NCI-H510A treated with DMSO at 0.1 percent for 48 hours (cell line): ENCODE measurements around the gene RPAP3.

Experiments used
- DNase-seq: peaks from one replicate; lab custom pipeline; 2025; lab: John Stamatoyannopoulos, UW

Gene RPAP3

GRCh38 chr12:47742253-47742825 lies 36.5 kb upstream of the RPAP3 start:
- no peak for DNase-seq

GRCh38 chr12:47741340-47741703 lies 35.5 kb upstream of the RPAP3 start:
- DNase-seq, result peak; percentile 90

- peak; percentile 34 for DNase-seq
Observed at GRCh38 chr12:47740606-47741339, 34.9 kb upstream of the RPAP3 start.

GRCh38 chr12:47739979-47740378 lies 34.1 kb upstream of the RPAP3 start:
- peak; percentile 32 for DNase-seq

GRCh38 chr12:47739297-47739696 lies 33.5 kb upstream of the RPAP3 start:
- no peak for DNase-seq

- no peak for DNase-seq
Observed at GRCh38 chr12:47737936-47738594, 32.2 kb upstream of the RPAP3 start.

GRCh38 chr12:47736877-47737676 lies 31.2 kb upstream of the RPAP3 start:
- DNase-seq, result no peak

- DNase-seq, result no peak
Observed at GRCh38 chr12:47736216-47736615, 30.4 kb upstream of the RPAP3 start.

GRCh38 chr12:47735649-47736048 lies 29.8 kb upstream of the RPAP3 start:
- DNase-seq, result no peak

- no peak for DNase-seq
Observed at GRCh38 chr12:47734725-47735480, 29.1 kb upstream of the RPAP3 start.

- DNase-seq, result no peak
Observed at GRCh38 chr12:47733142-47733541, 27.3 kb upstream of the RPAP3 start.

GRCh38 chr12:47732504-47732903 lies 26.7 kb upstream of the RPAP3 start:
- no peak for DNase-seq

- no peak for DNase-seq
Observed at GRCh38 chr12:47731723-47732122, 25.9 kb upstream of the RPAP3 start.

- peak; percentile 24 for DNase-seq
Observed at GRCh38 chr12:47730341-47730744, 24.5 kb upstream of the RPAP3 start.

- DNase-seq, result no peak
Observed at GRCh38 chr12:47729233-47729632, 23.4 kb upstream of the RPAP3 start.

GRCh38 chr12:47725893-47726292 lies 20.1 kb upstream of the RPAP3 start:
- no peak for DNase-seq

- no peak for DNase-seq
Observed at GRCh38 chr12:47725091-47725772, 19.4 kb upstream of the RPAP3 start, which contains the start of gene ENDOU. Gene ENDOU (minus strand): TSS chr12:47725490. CDS start chr12:47725413, 77 bp downstream.

GRCh38 chr12:47722941-47723631 lies 17.3 kb upstream of the RPAP3 start:
- DNase-seq, result no peak

GRCh38 chr12:47722136-47722834 lies 16.5 kb upstream of the RPAP3 start:
- no peak for DNase-seq

- DNase-seq, result no peak
Observed at GRCh38 chr12:47721431-47721973, 15.7 kb upstream of the RPAP3 start.
